Dermis blood vessel endothelial cell (primary cell): Measurements from ENCODE around the gene USP36. TPM values are rescaled to one million over a fixed set of nuclear protein-coding genes. Genes with fewer than 3 reads are reported as not detected.
"Not testable (repeated sequence)": the region's sequence is repeated elsewhere in the genome, so short reads cannot be mapped to it uniquely, and the experiment has no call there.

Experiments used
- DNase-seq: peaks from one replicate; pipeline ENCODE4 v3.0.0; 2010
- total RNA-seq: library from RNA; depleted of rRNA; stranded (reverse); fragments of >200 nt; gene quantifications from 2 replicates; pipeline ENCODE4 v1.2.3, GENCODE V29; 2014

The USP36 gene
- total RNA-seq, 1 donor from 2014 or later = 22.8 TPM

DNA sequence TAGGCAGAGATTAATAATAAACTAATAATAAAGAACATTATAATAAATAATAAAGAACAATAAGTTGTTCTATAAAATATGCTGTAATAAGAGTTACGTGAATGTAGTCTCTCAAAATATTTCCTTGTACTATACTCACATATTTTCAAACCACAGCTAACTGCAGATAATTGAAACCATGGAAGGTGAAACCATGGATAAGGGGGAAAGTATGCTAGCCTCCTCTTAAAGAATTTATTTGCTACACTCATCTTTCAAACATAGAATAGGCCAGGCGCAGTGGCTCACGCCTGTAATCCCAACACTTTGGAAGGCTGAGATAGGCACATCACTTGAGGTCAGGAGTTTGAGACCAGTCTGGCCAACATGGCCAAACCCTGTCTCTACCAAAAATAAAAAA is 77.1 kb downstream of the USP36 start:
- DNase-seq = no peak

DNA sequence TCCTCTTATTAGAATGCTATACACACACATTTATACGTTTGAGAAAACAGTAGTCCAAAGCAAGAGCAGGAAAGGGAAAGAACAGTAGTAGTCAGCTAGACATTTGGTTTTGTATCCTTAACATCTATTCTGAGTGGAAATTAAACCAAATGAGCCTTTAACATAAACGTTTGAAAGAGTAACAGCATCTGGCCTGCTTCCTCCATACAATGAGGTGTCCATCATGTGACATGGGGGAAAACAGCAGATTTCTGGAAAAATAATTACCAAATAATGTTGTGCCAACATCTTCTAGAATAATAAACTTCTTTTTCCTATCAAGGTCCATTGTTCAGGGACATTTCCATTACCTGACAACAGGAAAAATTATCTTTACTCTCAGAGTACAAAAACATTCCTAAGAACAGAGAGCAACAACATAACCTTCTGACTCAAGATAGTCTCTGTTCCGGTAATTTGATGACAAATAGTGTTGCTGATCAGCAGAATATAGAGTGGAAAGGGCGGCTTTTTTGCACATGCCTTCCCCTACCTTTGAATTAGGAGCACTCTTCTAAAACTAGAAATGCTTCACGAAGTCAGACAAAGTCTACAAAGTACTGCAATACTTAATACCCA is 78.7 kb downstream of the USP36 start:
- DNase-seq = peak; percentile 70

- DNase-seq = no peak
Measured at GRCh38 chr17:78759969-78760352, 80.7 kb downstream of the USP36 start.

DNA sequence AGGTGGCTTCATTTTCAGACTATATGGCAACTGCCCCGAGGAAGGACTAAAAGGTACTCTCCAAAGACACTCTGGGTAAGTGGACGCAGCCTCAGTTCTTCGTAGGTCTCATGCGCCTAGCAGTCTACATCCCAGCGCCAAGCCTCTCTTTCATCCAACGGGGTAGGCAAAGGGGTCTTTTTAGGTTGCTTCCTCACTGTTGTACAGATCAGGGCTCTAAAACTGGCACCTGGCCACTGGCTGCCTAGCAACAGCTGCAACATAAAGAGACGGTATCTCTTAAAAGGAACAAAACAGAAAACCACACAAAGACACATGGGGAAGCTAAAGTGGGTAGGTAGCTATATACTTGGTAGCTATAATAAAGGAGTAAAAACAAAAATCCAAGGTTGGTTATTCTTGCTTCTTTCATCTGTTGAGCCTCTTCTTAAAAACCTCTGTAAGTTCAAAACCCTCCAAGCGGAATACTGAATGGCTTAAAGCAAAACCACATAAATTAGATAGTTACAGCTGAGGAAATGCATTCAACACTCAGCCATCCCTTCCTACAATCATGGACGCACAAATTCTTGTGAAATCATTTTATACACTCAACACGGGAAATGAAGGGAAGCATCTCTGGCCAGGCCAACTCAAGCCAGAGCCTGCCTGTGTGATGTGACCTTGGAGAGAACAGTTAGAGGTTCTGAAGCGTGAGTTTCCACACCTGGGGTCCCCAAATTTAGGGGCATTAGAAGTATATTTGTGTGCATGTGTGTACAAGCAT is 81.2 kb downstream of the USP36 start:
- peak; percentile 73 for DNase-seq

DNA sequence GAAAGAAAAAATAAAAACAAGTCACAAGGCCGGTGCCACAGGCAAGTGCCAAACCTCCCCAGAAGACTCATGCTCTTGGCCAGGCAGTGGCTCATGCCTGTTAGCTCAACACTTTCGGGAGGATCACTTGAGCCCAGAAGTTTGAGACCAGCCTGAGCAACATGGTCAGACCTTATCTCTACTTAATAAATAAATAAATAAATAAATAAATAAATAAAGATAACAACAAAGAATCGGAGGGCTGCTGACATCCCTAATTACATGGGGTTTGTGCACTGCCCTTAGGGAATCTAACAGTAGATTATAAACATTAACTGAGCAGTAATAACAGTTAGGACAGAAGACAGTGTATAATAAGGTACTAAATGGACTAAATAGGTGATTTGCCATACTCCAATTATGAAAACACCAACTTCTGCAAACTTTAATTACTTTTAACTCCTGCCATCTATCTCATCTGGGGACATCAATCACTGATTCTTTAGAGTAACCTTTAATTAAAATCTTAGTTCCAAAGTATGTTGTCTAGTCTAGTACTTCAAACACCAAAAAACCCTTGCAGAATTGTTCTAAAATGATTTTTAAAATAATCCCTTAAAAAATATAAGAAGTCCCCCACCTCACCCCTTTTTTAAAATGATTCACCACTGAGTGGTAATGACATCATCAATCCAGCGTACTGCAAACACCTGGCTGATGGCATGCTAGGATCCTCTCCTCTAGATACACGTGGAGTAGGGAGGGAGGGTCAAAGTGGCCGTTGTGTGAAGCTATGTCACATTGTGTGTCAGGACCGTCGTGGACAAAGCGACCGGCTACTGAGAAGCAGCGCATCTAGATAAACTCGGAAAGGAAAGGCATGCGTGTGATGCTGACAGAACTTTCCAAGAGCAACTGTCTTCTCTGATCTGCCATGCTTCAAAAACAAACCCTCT is 87.0 kb downstream of the USP36 start:
- DNase-seq = no peak

GRCh38 chr17:78751447-78752161 is 89.0 kb downstream of the USP36 start:
- DNase-seq = no peak

GRCh38 chr17:78751000-78751399 is 89.6 kb downstream of the USP36 start:
- DNase-seq = not testable (repeated sequence)

DNA sequence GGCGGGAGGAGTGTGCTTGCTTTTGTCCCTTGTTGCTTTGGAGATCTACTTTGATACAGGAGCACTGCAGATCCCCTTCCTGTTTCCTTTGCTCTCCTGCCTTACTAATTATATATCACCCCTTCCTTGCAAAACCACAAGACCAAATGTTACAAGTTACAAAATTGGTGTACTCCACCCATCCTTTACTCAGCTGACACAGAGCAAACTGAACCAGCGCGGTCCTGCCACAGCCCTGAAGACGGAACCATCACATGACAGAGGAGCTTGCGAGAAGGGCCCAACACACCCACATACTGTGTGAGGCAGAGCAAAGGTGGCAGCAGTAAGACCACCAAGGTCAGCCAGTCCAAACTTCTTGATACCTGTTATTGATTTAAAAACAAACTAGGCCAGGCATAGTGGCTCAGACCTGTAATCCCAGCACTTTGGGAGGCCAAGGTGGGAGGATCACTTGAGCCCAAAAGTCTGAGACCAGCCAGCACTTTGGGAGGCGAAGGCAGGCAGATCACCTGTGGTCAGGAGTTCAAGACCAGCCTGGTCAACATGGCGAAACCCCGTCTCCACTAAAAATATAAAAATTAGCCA is 91.8 kb downstream of the USP36 start:
- peak; percentile 43 for DNase-seq

GRCh38 chr17:78748048-78748729 is 92.4 kb downstream of the USP36 start:
- DNase-seq = no peak

DNA sequence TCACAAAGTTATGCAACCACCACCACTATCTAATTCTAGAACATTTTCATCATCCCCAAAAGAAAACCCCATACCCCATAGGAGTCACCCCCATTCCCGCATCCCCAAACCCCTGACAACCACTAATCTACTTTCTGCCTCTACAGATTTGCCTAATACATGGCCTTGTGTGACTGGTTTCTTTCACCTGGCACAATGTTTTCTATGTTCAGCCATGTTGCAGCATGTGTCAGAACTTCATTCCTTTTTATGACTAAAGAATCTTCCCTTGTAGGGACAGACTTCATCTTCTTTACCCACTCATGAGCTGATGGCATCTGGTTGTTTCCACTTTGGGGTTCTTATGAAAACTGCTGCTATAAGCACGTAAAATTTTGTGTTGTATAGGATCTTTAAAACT is 93.1 kb downstream of the USP36 start:
- no peak for DNase-seq

GRCh38 chr17:78746949-78747269 is 93.7 kb downstream of the USP36 start:
- no peak for DNase-seq

GRCh38 chr17:78746263-78746948 is 94.2 kb downstream of the USP36 start:
- no peak for DNase-seq

Other genes starting within 250 kb of the USP36 start
- gene CYTH1, start 58.5 kb downstream of the USP36 start, total RNA-seq = 50.6 and 51.4 TPM in 2 replicates
- 1.5 and 5.1 TPM in 2 replicates for gene CEP295NL, start 62.4 kb upstream of the USP36 start, total RNA-seq
- gene TIMP2, start 84.6 kb upstream of the USP36 start, total RNA-seq = 57.9 and 95.3 TPM in 2 replicates
- gene LGALS3BP, start 139.1 kb upstream of the USP36 start, total RNA-seq = 3.5 and 7.5 TPM in 2 replicates
- 64.8 and 97.3 TPM in 2 replicates for gene CANT1, start 168.9 kb upstream of the USP36 start, total RNA-seq
- 14.6 and 16.9 TPM in 2 replicates for gene C1QTNF1, start 183.4 kb upstream of the USP36 start, total RNA-seq
- gene ENGASE, start 234.0 kb upstream of the USP36 start, total RNA-seq = 6.8 and 19.6 TPM in 2 replicates